ENCODE measurements around the gene CNTNAP2. TPM values are rescaled to one million over a fixed set of nuclear protein-coding genes. Genes with fewer than 3 reads are reported as not detected.
A peak's percentile ranks its signal among the peaks of the same experiment; 100 is the strongest.

The CNTNAP2 gene
- total and polyA plus RNA-seq, 2 of the 8 experiments (the other 6 are each of a cell fraction or from before 2014, with no cell fraction given): 27.9 to 71.0 TPM

- H3K9ac ChIP-seq (replicated peaks in 1 of 4; ENCODE audit: extremely low read depth in 1 of 4, low read depth in 3 of 4, low read length in 3 of 4): no peak overlapping the region
- FAIRE-seq: no peak
- CTCF ChIA-PET (ENCODE audit: partially characterized antibody): interaction anchor here (0.6 kb wide), 1 partner anchor 1125 kb away, joined by 3 read pairs; no protein-coding TSS in a partner anchor
- TF ChIP-seq POU5F1 (IDR thresholded peaks at IDR 0.05; ENCODE audit: low read depth, low read length) (no peak), HDAC6 (IDR thresholded peaks at IDR 0.05; ENCODE audit: low read depth, low read length) (no peak), SP4 (IDR thresholded peaks at IDR 0.05; ENCODE audit: low read length) (no peak), TAF1 (IDR thresholded peaks at IDR 0.05; ENCODE audit: low read depth, low read length) (no peak), TAF7 (optimal IDR thresholded peaks at IDR 0.05; ENCODE audit: borderline replicate concordance, low read depth, low read length) (no peak), HDAC2 (IDR thresholded peaks at IDR 0.05; ENCODE audit: borderline replicate concordance in 1 of 2, low read depth in 2 of 2, low read length in 2 of 2) (no peak), CTCF (IDR thresholded peaks at IDR 0.05; ENCODE audit: control extremely low read depth in 1 of 3, insufficient read depth in 1 of 3, low read depth in 1 of 3, low read length in 3 of 3) (no peak), JUN (IDR thresholded peaks at IDR 0.05; ENCODE audit: low read depth, low read length) (no peak), RXRA (IDR thresholded peaks at IDR 0.05; ENCODE audit: insufficient read depth, low read depth, low read length) (no peak), MAX (IDR thresholded peaks at IDR 0.05) (no peak), GABPA (IDR thresholded peaks at IDR 0.05; ENCODE audit: borderline replicate concordance, insufficient read depth, low read length) (no peak), PHF8 (conservative IDR thresholded peaks at IDR 0.05; ENCODE audit: low read depth, low read length) (no peak)
Observed at GRCh38 chr7:147707926-147708325, 1591.3 kb downstream of the CNTNAP2 start.

More at GRCh38 chr7:147707926-147708325, 1591.3 kb downstream of the CNTNAP2 start:
- H2AK5ac ChIP-seq (ENCODE audit: low read depth, low read length): no peak overlapping the region
- H2BK5ac ChIP-seq (ENCODE audit: low read depth, low read length): no peak overlapping the region
- H4K20me1 ChIP-seq (replicated peaks in 1 of 2; ENCODE audit: control insufficient read depth in 1 of 2, insufficient read depth in 2 of 2, low read length in 2 of 2): no peaks in the 10 kb centered on the region
- H3K4me2 ChIP-seq (ENCODE audit: insufficient read depth in 1 of 2, low read depth in 2 of 2, low read length in 2 of 2): no peak overlapping the region
- peak overlapping the region; percentile 6 for H4K91ac ChIP-seq (replicated peaks; ENCODE audit: insufficient read length, low read length)
- H3K27ac ChIP-seq (ENCODE audit: low read depth, low read length): no peak overlapping the region
- DNase-seq (ENCODE audit: low read depth in 1 of 2, low spot score in 2 of 2): no peak
- no peak overlapping the region for H3K18ac ChIP-seq (ENCODE audit: extremely low read depth, low read length)
- H3K4me3 ChIP-seq (ENCODE audit: extremely low read depth in 1 of 4, insufficient read depth in 2 of 4, low read depth in 3 of 4, low read length in 4 of 4): no peak overlapping the region
- H4K5ac ChIP-seq (ENCODE audit: insufficient read length, low read depth, low read length): no peak overlapping the region
- no peaks in the 10 kb centered on the region for H3K79me2 ChIP-seq (ENCODE audit: control insufficient read depth in 1 of 2, insufficient read depth in 2 of 2, low read length in 2 of 2)
- H3K36me3 ChIP-seq (ENCODE audit: control insufficient read depth in 2 of 4, insufficient read depth in 4 of 4, low read length in 3 of 4): no peaks in the 10 kb centered on the region
- H3K27me3 ChIP-seq (replicated peaks in 1 of 4; ENCODE audit: control insufficient read depth in 3 of 4, extremely low read depth in 1 of 4, insufficient read depth in 3 of 4, low read length in 3 of 4): no peaks in the 10 kb centered on the region
- no peak overlapping the region for H3K4ac ChIP-seq (replicated peaks; ENCODE audit: insufficient read length, low read depth, low read length)
- no peak overlapping the region for H3K56ac ChIP-seq (replicated peaks; ENCODE audit: insufficient read length, low read depth, low read length)
- POLR2A ChIA-PET (ENCODE audit: partially characterized antibody): no interaction called here
- no peak overlapping the region for H4K8ac ChIP-seq (ENCODE audit: extremely low read depth, insufficient read depth, low read length)
- no peak overlapping the region for H2BK20ac ChIP-seq (ENCODE audit: low read length)
- peak overlapping the region; percentile 14; the same call in 1 of the 2 replicates for H2BK12ac ChIP-seq (ENCODE audit: low read depth, low read length)
- H3K23me2 ChIP-seq (ENCODE audit: low read depth, low read length): no peaks in the 10 kb centered on the region
- no peaks in the 10 kb centered on the region for H3K4me1 ChIP-seq (replicated peaks in 1 of 4; ENCODE audit: control insufficient read depth in 3 of 4, insufficient read depth in 4 of 4, low read length in 3 of 4)
- H2BK15ac ChIP-seq (ENCODE audit: low read length): 0 out of 2 replicates have a peak overlapping the region, but pooled peaks have one; percentile 0
- H3K79me1 ChIP-seq (ENCODE audit: low read depth, low read length): no peaks in the 10 kb centered on the region
- H3K23ac ChIP-seq (ENCODE audit: insufficient read length): no peak overlapping the region
- H3K14ac ChIP-seq (ENCODE audit: insufficient read length): no peak overlapping the region
- H2BK120ac ChIP-seq (replicated peaks; ENCODE audit: low read depth, low read length): no peak overlapping the region
- 0 out of 4 replicates have a peak, but pooled peaks cover 0 to 4% of the 10 kb centered on the region in 2 experiments for H3K9me3 ChIP-seq (ENCODE audit: insufficient read depth in 2 of 2, low read depth in 1 of 2, low read length in 1 of 2)
- no peak overlapping the region for H2AFZ ChIP-seq (ENCODE audit: low read length)
